ENCODE measurements around the gene KANSL1.

The KANSL1 gene

DNA sequence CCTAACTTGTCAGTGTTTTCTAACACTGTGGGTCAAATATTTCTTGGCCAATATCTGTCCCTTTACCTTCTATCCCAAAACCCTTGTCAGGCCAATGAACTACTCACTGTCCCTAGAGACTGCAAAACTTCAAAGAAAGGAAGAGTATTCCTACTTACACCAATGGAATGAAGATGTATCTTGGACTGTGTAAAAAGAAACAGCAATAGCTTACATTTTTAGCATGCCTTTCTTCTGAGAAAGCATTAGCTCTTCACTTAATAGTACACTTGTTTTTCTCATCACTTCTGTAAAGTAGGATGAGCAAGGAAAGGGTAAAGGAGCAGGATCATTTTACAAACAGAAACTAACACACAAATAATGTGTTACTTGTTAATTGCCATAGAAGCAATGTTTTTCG lies 120.2 kb downstream of the KANSL1 start:
- peak; percentile 84 for DNase-seq (ENCODE audit: low read depth)
- no peak overlapping the region for H3K4me3 ChIP-seq (ENCODE audit: low read depth, low read length)
- TF ChIP-seq, protein P1, sequence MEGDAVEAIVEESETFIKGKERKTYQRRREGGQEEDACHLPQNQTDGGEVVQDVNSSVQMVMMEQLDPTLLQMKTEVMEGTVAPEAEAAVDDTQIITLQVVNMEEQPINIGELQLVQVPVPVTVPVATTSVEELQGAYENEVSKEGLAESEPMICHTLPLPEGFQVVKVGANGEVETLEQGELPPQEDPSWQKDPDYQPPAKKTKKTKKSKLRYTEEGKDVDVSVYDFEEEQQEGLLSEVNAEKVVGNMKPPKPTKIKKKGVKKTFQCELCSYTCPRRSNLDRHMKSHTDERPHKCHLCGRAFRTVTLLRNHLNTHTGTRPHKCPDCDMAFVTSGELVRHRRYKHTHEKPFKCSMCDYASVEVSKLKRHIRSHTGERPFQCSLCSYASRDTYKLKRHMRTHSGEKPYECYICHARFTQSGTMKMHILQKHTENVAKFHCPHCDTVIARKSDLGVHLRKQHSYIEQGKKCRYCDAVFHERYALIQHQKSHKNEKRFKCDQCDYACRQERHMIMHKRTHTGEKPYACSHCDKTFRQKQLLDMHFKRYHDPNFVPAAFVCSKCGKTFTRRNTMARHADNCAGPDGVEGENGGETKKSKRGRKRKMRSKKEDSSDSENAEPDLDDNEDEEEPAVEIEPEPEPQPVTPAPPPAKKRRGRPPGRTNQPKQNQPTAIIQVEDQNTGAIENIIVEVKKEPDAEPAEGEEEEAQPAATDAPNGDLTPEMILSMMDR (conservative IDR thresholded peaks at IDR 0.05; ENCODE audit: low read depth, low read length), result no peak

DNA sequence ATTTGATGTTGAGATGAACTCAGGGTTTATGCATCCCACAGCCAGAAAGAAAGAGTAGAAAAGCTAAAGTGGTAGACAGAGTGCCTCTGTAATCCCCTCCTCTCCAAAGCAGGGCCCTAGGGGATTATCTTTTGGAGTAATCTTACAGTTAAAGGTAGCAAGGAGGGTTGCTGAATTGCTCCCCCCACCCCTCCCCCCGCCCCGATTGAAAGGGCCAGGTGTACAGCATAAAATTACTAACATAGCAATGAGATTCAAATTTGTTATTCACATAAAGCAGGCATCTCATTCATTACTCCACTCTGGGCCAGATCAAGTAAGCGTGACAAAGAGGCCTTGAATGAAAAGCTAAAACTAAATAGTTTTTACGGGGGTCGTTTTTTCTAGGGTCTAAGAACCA lies 121.4 kb downstream of the KANSL1 start:
- no peak overlapping the region for H3K4me3 ChIP-seq (ENCODE audit: low read depth, low read length)
- DNase-seq (ENCODE audit: low read depth), result no peak
- TF ChIP-seq, protein P1 (conservative IDR thresholded peaks at IDR 0.05; ENCODE audit: low read depth, low read length), result no peak

DNA sequence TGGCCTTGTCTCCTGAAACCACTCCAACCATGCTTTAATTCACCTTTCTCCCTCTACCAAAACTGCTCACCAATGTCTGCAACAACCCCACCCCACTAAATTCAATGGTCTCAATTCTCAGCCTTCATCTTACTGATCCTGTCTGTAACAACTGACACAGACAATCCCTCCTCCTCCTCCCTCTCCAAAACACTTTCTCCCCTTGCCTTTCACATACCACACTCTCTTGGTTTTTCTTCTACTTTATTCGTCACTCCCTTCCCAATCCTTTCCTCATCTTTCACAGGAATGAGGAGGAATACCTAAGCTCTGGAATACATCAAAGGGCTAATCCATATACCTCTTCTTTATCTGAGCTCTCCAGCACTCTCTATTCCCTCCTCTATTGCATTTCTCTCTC lies 128.8 kb downstream of the KANSL1 start:
- TF ChIP-seq, protein P1 (conservative IDR thresholded peaks at IDR 0.05; ENCODE audit: low read depth, low read length), result no peak
- DNase-seq (ENCODE audit: low read depth), result no peak

DNA sequence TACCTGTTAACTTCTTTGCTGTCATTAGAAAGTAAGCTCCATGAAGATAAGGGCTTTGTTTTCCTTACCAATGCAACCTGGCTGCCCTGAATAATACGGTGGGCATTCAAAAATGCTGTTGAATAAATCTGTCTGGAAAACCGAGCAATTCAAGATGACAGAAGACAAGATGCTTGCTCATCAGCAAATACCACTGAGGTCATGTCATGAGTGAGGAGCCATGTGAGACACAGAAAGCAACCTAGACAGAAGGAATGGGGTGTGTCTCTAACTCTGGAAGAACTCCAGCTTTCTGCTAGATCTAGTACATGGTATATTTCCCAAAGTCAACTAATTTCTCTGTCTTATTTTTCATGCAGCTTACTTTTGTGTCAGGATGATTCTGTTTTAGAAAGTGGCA lies 130.0 kb downstream of the KANSL1 start:
- H3K4me3 ChIP-seq (ENCODE audit: low read depth, low read length), result no peak overlapping the region
- TF ChIP-seq, protein P1 (conservative IDR thresholded peaks at IDR 0.05; ENCODE audit: low read depth, low read length), result no peak
- peak; percentile 94 for DNase-seq (ENCODE audit: low read depth)

More for the DNA sequence above, 128.8 kb downstream of the KANSL1 start:
- no peak overlapping the region for H3K4me3 ChIP-seq (ENCODE audit: low read depth, low read length)

DNA sequence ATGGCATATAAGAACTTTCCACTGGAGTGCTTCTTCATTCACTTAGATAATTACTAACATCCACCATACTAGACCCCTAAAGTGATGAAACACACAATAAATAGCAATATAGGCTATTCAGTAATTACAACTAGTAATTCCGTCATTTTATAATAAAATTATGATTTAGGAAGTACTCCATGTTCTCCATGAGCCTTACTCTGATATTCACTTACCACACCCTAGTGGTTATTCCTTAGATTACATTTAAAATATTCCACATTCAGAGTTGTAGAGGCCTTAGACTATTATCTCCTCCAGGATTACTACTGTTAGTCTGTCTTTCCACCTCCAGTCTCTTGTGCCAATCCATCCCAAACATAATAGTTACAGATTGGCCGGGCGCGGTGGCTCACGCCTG lies 131.8 kb downstream of the KANSL1 start:
- DNase-seq (ENCODE audit: low read depth), result peak; percentile 52
- no peak overlapping the region for H3K4me3 ChIP-seq (ENCODE audit: low read depth, low read length)
- TF ChIP-seq, protein P1 (conservative IDR thresholded peaks at IDR 0.05; ENCODE audit: low read depth, low read length), result peak; percentile 43

DNA sequence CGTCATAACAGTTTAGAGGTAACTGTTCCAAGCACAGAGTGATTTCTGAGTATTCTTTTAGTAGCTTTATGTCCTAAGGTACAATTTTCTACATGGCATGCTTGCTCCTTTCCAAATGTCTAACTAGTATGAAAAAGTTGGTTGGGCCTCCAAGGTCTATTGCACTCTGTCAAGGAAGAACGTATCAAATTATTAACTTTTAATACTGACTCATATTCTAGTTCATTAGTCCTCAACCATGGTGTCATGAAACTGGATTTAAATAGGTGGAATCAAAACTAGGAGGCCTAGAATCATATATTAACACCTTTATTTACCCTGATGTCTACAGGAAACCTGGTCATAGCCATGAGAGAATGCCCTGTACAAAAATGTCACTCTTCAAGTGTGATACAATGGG lies 132.8 kb downstream of the KANSL1 start:
- no peak overlapping the region for H3K4me3 ChIP-seq (ENCODE audit: low read depth, low read length)
- no peak for DNase-seq (ENCODE audit: low read depth)
- TF ChIP-seq, protein P1 (conservative IDR thresholded peaks at IDR 0.05; ENCODE audit: low read depth, low read length), result no peak

DNA sequence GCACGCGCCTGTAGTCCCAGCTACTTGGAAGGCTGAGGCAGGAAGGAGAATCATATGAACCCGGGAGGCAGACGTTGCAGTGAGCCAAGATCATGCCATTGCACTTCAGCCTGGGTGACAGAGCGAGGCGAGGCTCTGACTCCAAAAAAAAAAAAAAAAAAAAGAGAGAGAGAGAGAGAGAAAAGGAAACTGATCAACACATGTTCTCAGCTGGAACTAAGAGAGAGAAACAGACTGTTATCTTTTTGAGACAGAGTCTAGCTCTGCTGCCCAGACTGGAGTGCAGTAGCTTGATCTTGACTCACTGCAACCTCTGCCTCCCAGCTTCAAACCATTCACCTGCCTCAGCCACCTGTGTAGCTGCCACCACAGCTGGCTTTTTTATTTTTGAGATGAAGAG lies 133.7 kb downstream of the KANSL1 start:
- TF ChIP-seq, protein P1 (conservative IDR thresholded peaks at IDR 0.05; ENCODE audit: low read depth, low read length), result no peak
- DNase-seq (ENCODE audit: low read depth), result no peak
- H3K4me3 ChIP-seq (ENCODE audit: low read depth, low read length), result no peak overlapping the region
